OCI-LY7 (cell line): Measurements from ENCODE around the gene OR1K1.

Experiments used
- CTCF ChIP-seq: fragments of 200-600 bp; sonication (generic); conservative IDR thresholded peaks from 2 replicates; pipeline ENCODE4 v1.5.1; 2014; ENCODE audit warnings: mild to moderate bottlenecking, antibody characterized with exemption, low read length, moderate library complexity, mixed read lengths
- EZH2phosphoT487 ChIP-seq: fragments of 200-600 bp; sonication (generic); IDR thresholded peaks from 2 replicates; pipeline ENCODE4 v1.6.1; 2018; ENCODE audit warnings: low read depth, borderline replicate concordance, mild to moderate bottlenecking, mixed run types, antibody characterized with exemption, low read length, moderate library complexity, mixed read lengths

- no peak for TF ChIP-seq CTCF
- no peak for TF ChIP-seq EZH2phosphoT487
Measured at GRCh38 chr9:122821278-122821943, 21.5 kb downstream of the OR1K1 start.
